GM19468 (cell line): ENCODE results near the gene PNO1.
"Not testable (repeated sequence)": the region's sequence is repeated elsewhere in the genome, so short reads cannot be mapped to it uniquely, and the experiment has no call there.

Source experiments
- ATAC-seq: cut with Tn5 transposase; IDR thresholded peaks from one replicate; pipeline ENCODE4 v1.9.1; 2021; ENCODE audit warnings: mild to moderate bottlenecking, moderate library complexity, moderate number of reproducible peaks; ENCODE audit not compliant: unreplicated experiment; ENCODE audit errors: extremely low read depth

PNO1 gene

DNA sequence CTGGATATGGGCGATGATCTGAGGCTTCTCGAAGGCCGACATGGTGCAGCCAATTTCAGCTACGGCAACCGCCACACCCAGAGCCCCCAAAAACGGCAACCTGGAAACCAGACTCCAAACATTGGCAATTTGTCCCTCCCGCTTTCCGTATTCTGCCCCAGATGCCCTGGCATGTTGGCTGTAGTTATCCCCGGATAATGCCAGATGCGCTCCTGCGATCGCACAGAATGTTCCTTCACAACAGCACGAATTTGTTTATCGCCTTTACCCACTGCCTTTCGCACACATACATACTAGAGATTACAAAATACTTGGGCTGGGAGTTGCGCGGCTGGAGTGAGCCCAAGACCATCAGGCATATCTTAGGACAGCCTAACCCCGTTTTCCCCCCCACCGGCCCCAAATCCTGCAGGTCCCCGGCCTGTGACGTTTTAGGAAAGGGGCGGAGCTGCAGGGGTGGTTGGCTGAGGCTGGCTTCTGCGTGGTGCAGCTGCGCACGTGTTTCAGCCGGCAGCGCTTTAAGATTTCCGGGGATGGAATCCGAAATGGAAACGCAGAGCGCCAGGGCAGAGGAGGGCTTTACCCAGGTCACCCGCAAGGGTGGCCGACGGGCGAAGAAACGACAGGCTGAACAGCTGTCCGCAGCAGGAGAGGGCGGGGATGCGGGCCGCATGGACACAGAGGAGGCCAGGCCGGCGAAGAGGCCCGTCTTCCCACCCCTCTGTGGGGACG, at the start of gene PNO1:
TSS of gene PNO1 (plus strand) at position 487 of the 732 bp plus-strand sequence. CDS start at position 534, 47 bp downstream.
- peak; percentile 71 for ATAC-seq

DNA sequence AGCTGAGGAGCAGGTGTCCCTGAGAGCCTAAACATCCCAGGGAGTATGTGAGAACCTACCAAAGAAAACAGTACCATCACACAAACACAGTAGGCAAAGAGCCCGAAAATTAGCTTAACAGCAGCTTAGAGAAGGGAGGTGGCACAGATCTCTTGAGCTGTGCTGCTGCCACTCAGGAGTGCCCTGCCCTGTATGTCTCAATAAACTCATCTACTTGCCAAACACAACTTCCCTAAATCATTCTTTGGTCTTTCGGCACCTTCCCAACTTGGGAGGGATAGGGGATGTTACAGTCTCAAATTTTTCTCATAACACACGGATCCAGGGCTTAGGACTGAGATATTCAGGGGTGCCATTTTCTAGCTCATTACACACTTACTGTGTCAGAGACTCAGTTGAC, 49.6 kb upstream of the PNO1 start:
- no peak for ATAC-seq

- ATAC-seq: peak; percentile 26
These were observed 47.6 kb upstream of the PNO1 start for GRCh38 chr2:68110102-68110501.

DNA sequence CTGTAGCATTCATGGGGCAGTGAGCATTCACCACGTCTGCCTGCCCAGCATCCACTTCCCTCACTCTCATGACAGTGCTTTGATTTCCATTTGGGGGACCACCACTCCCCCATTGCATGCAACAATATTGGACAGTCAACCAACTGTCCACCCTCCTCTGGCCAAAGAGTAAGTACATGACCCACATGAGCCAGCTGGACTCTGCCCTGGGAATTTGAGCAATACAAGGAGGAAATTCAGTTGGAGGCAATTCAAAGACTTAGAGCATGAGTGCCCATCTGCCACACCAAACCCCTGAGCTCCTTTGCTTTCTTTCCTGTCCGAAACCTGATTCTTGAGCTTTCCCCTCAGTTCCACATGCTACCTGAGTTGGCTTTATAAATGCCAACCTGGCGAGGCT, 41.7 kb upstream of the PNO1 start:
- ATAC-seq: no peak

GRCh38 chr2:68117922-68118321, 39.8 kb upstream of the PNO1 start:
- not testable (repeated sequence) for ATAC-seq

- ATAC-seq: no peak
These were observed 38.9 kb upstream of the PNO1 start for GRCh38 chr2:68118816-68119215.

DNA sequence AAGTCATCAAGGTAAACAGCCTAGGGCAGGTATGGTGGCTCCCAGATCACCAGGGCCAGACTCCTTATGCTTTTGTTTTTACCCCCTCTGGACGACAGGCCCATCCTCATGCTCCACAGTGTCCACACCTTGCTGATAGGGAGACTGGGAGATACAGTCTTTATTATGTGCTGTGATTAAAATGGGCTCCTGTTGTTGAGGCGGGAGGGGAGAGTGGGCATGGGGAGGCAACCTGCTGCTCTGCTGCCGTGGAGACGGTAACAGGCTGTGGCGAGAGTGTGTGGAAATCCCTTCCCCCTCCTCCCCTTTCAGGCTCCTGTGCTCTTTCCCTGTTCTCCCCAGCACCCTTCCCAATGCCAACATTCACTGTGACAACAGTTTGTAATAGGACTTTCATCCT, 38.2 kb upstream of the PNO1 start:
- ATAC-seq: no peak

GRCh38 chr2:68121873-68122679, 35.6 kb upstream of the PNO1 start:
- no peak for ATAC-seq

GRCh38 chr2:68122680-68122964, 35.1 kb upstream of the PNO1 start:
- no peak for ATAC-seq

DNA sequence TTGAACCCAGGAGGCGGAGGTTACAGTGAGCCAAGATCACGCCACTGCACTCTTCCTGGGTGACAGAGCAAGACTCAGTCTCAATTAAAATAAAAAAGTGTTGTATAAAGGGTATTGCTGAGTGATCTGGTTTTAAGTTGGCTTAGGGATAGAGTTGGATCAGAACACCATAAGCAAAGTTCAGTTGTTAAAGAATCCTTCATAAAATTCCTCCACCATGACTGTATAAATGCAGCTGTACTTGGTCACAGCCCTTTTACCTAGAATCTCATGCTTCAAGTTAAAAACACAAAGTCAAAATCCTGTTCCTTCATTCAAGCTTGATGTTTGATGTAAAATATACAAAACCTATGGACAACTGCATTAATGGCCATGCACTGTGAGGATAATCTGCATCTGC, 33.4 kb upstream of the PNO1 start:
- ATAC-seq: no peak

- no peak for ATAC-seq
These were observed 31.9 kb upstream of the PNO1 start for GRCh38 chr2:68125821-68126220.

DNA sequence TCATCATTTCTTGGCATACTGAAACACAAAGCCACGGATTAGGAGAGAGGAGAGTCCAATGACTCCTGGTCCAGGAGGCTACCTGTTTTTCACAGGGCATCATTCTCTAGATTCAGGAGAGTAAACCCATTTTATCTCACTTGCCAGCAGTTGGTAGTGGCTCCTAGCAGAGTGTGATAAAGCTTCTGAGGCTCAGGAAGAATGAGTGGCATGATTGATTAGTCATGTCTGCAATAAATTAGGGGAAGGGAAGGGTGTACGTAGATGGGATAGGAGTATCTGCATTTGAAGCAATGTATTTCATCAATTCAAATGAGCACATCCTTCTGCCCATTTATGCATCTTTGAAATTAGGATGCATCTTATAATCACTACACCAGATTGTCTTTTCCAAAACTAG, 31.1 kb upstream of the PNO1 start:
- no peak for ATAC-seq

GRCh38 chr2:68127358-68128242, 30.1 kb upstream of the PNO1 start:
- ATAC-seq: no peak

GRCh38 chr2:68134120-68134519, 23.6 kb upstream of the PNO1 start:
- no peak for ATAC-seq

DNA sequence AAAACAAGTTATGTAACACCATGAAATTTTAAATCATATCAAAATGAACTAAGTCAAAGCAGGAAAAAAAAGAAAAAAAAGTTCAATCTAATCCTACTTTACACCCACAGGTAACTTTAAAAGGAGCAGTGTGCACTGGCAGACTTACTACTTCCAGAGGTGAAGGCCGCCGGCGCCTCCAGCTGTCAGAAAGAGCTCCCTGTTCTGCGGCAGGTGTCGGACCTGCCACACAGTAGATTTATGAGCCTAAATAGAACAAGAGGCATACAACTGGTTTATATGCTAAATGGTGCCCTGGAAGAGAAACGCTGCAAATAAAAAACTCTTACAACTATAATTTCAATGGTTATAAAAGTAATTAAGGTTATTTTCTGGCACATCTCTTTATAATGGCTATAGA, 23.1 kb upstream of the PNO1 start:
- ATAC-seq: no peak

GRCh38 chr2:68135448-68136320, 22.0 kb upstream of the PNO1 start:
- no peak for ATAC-seq

DNA sequence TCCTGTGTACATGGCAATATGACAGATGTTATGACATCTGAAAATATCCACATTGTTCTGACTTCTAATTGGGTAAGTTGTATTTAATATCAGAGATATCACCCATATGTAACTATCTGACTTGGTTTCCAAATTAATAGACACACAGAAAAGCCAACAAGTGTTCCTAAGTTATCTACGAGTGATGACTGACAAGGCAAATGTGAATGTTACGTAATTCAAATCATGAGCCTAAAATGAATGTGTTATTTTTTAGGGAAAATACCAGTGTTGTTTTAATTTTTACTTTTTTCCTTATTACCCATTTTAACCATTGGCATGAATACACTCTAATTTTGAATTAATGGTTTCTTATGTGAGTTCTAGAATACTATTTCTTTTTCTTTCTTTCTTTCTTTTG, 15.8 kb upstream of the PNO1 start:
- ATAC-seq: no peak

GRCh38 chr2:68151037-68151436, 6.7 kb upstream of the PNO1 start:
- no peak for ATAC-seq

DNA sequence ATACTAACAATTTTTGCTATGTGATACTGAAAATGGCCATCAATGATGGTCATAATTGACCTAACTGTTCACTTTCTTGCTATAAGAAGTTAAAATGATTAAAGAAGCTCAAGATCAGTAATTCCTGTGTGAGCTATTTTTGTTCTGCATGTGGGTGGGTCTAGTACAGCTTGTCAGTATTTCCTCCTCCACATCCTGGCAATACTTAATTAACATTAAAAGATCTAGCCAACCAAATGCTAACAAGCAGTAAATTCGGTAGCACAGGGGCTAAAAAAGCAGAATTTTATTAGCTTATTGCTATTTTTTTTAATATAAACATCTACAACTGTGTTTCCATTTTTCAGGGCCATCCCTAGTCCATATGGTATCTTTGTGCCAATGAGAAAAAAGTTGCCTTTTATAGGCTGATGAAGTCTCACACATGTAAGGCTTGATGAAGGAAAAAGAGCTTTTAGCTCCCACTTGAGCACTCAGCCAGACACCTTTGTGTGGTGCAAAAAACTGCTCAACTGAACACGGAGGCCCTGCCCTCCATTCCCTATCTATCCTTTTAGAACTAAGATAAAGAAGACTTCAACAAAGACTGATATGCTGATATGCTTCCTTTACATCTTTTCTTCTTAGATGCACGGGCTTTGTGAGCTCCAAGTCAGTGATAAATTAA, 4.9 kb upstream of the PNO1 start:
- no peak for ATAC-seq
